H1 (cell line): ENCODE measurements around the gene SMG9. TPM values are rescaled to one million over a fixed set of nuclear protein-coding genes. Genes with fewer than 3 reads are reported as not detected.

ENCODE experiments used
- ATF3 ChIP-seq: IDR thresholded peaks from 2 replicates; pipeline ENCODE4 v1.6.1; 2011; ENCODE audit warnings: low read depth, mild to moderate bottlenecking, low read length; ENCODE audit not compliant: insufficient read depth
- JUND ChIP-seq: IDR thresholded peaks from 2 replicates; pipeline ENCODE4 v1.6.1; 2011; ENCODE audit warnings: mild to moderate bottlenecking, improper control_type of control experiment, low read length
- TEAD4 ChIP-seq: IDR thresholded peaks from 2 replicates; pipeline ENCODE4 v1.6.1; 2012; ENCODE audit warnings: low read depth, low read length, inconsistent platforms, mixed read lengths
- polyA plus RNA-seq, 7 experiments: library from polyadenylated mRNA; depleted of rRNA in 3 of 7; stranded (reverse) in 5 of 7; unstranded in 2 of 7; fragments of >200 nt in 5 of 7; fragments of 200-250 nt in 2 of 7; gene quantifications; 1 replicate in 5 of 7; 2 replicates in 1 of 7; 4 replicates in 1 of 7; pipeline versions ENCODE4 v1.2.1 to v1.2.3, GENCODE V29; 2011 to 2013; ENCODE audit warnings: missing spikeins in 2 of 7, mixed read lengths in 2 of 7
- total RNA-seq: library from RNA; stranded (reverse); fragmentation: NEBNext Ultra II Directional; extraction: Animal tissue kit (Norgen Biotek cat#: 25700); gene quantifications from 2 replicates; pipeline ENCODE4 v1.2.1, GENCODE V29; 2021

The SMG9 gene
- total and polyA plus RNA-seq, 2 of the 8 experiments (the other 6 are each of a cell fraction or from before 2014, with no cell fraction given), result 20.4 to 28.7 TPM

DNA sequence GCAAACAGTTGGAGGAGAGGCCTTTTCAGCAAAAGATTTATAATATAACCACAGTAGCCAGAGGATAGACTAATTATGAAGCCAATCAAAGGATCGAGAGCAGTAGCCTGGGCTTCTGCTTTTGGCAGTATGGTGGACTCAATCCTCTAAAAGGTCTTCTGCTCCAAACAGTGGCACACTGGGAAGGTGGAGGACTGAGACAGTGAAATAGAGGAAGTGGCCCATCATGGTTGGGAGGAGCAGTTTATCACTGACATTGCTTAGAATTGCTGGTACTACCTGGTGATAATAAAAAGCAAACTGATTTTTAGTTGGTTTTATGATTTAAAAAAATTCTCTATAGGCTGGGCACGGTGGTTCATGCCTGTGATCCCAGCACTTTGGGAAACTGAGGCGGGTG, 63.9 kb downstream of the SMG9 start (continued):
- TF ChIP-seq JUND (no peak), TEAD4 (no peak), ATF3 (no peak)
